ENCODE data around the gene MEX3B. TPM values are rescaled to one million over a fixed set of nuclear protein-coding genes. Genes with fewer than 3 reads are reported as not detected.

MEX3B gene
- under 1 TPM; 0.60 to 0.61 TPM for total RNA-seq
- polyA plus RNA-seq, result not detected

GRCh38 chr15:82045892-82046665 lies at the start of gene MEX3B:
Gene MEX3B, minus strand, starts transcription at chr15:82046018. Its CDS starts 313 bp downstream, at chr15:82045705.
- H3K27ac ChIP-seq (ENCODE audit: low read depth, low read length), result peak within 1 kb of the TSS; percentile 71
- peaks cover 15% of the 10 kb centered on the region for H3K4me1 ChIP-seq (ENCODE audit: insufficient read depth, low read length)
- Mint-ChIP-seq H3K9me3 (peaks cover 0 to 2% (median 0%) of the 10 kb centered on the region in 5 donors), H3K4me1 (peaks cover 5 to 25% (median 11%) of the 10 kb centered on the region in 3 donors), H3K27ac (peak within 1 kb of the TSS in 4 of 8 donors; percentile 17 to 91 (median 74)), H3K4me3 (peak within 1 kb of the TSS; percentile 83 to 94 (median 88)), H3K27me3 (peaks cover 23 to 28% of the 10 kb centered on the region in 2 donors), H3K36me3 (no peaks in the 10 kb centered on the region)
- no peaks in the 10 kb centered on the region for H3K36me3 ChIP-seq (ENCODE audit: insufficient read depth, low read length)
- ChIA-PET POLR2A (interaction anchor here (0.7 kb wide), 1 partner anchor 494 kb away, joined by 3 read pairs; the partner anchor contains the start of gene RPS17), CTCF (no interaction called here)
- H3K9me3 ChIP-seq (ENCODE audit: low read length), result no peaks in the 10 kb centered on the region
- H3K27me3 ChIP-seq (ENCODE audit: insufficient read depth, low read length, poor library complexity, severe bottlenecking), result no peaks in the 10 kb centered on the region
- peak within 1 kb of the TSS; percentile 85 for H3K4me3 ChIP-seq (ENCODE audit: low read length)
- DNase-seq, result peak; percentile 66 to 86 (median 72)

GRCh38 chr15:82093774-82094211 lies 48.0 kb upstream of the MEX3B start:
- Mint-ChIP-seq H3K4me3 (no peak overlapping the region), H3K27ac (no peak overlapping the region), H3K27me3 (peaks cover 6 to 12% of the 10 kb centered on the region in 2 donors), H3K4me1 (no peaks in the 10 kb centered on the region), H3K36me3 (no peaks in the 10 kb centered on the region), H3K9me3 (peaks cover 0 to 6% (median 3%) of the 10 kb centered on the region in 5 donors)
- Histone ChIP-seq H3K27ac (ENCODE audit: low read depth, low read length) (no peak overlapping the region), H3K9me3 (ENCODE audit: low read length) (no peaks in the 10 kb centered on the region), H3K27me3 (ENCODE audit: insufficient read depth, low read length, poor library complexity, severe bottlenecking) (no peaks in the 10 kb centered on the region), H3K4me3 (ENCODE audit: low read length) (no peak overlapping the region), H3K36me3 (ENCODE audit: insufficient read depth, low read length) (no peaks in the 10 kb centered on the region), H3K4me1 (ENCODE audit: insufficient read depth, low read length) (no peaks in the 10 kb centered on the region)
- CTCF ChIA-PET, result no interaction called here
- DNase-seq, result no peak
- POLR2A ChIA-PET, result no interaction called here

GRCh38 chr15:82093325-82093724 lies 47.5 kb upstream of the MEX3B start:
- Histone ChIP-seq H3K9me3 (ENCODE audit: low read length) (no peaks in the 10 kb centered on the region), H3K4me1 (ENCODE audit: insufficient read depth, low read length) (no peaks in the 10 kb centered on the region), H3K27ac (ENCODE audit: low read depth, low read length) (no peak overlapping the region), H3K27me3 (ENCODE audit: insufficient read depth, low read length, poor library complexity, severe bottlenecking) (no peaks in the 10 kb centered on the region), H3K4me3 (ENCODE audit: low read length) (no peak overlapping the region), H3K36me3 (ENCODE audit: insufficient read depth, low read length) (no peaks in the 10 kb centered on the region)
- Mint-ChIP-seq H3K4me1 (no peaks in the 10 kb centered on the region), H3K4me3 (no peak overlapping the region), H3K27ac (no peak overlapping the region), H3K9me3 (peaks cover 0 to 6% (median 3%) of the 10 kb centered on the region in 5 donors), H3K36me3 (no peaks in the 10 kb centered on the region), H3K27me3 (peaks cover 6 to 8% of the 10 kb centered on the region in 2 donors)
- no peak for DNase-seq
- POLR2A ChIA-PET, result no interaction called here
- CTCF ChIA-PET, result no interaction called here

- no peak overlapping the region for H3K27ac ChIP-seq (ENCODE audit: low read depth, low read length)
- no peak for DNase-seq
- no peak overlapping the region for H3K4me3 ChIP-seq (ENCODE audit: low read length)
- Mint-ChIP-seq H3K36me3 (no peaks in the 10 kb centered on the region), H3K4me3 (no peak overlapping the region), H3K27ac (no peak overlapping the region), H3K9me3 (peaks cover 0 to 6% (median 3%) of the 10 kb centered on the region in 5 donors), H3K4me1 (no peaks in the 10 kb centered on the region), H3K27me3 (peaks cover 6 to 10% of the 10 kb centered on the region in 2 donors)
- H3K27me3 ChIP-seq (ENCODE audit: insufficient read depth, low read length, poor library complexity, severe bottlenecking), result no peaks in the 10 kb centered on the region
- H3K36me3 ChIP-seq (ENCODE audit: insufficient read depth, low read length), result no peaks in the 10 kb centered on the region
- H3K4me1 ChIP-seq (ENCODE audit: insufficient read depth, low read length), result no peaks in the 10 kb centered on the region
- ChIA-PET CTCF (no interaction called here), POLR2A (no interaction called here)
- no peaks in the 10 kb centered on the region for H3K9me3 ChIP-seq (ENCODE audit: low read length)
Observed at GRCh38 chr15:82091636-82092140, 45.9 kb upstream of the MEX3B start.

- no peaks in the 10 kb centered on the region for H3K9me3 ChIP-seq (ENCODE audit: low read length)
- H3K9me3 Mint-ChIP-seq, result peaks cover 0 to 2% (median 0%) of the 10 kb centered on the region in 5 donors
- no peak overlapping the region for H3K27ac ChIP-seq (ENCODE audit: low read depth, low read length)
- H3K27me3 Mint-ChIP-seq, result peaks cover 17 to 41% of the 10 kb centered on the region in 2 donors
- no peaks in the 10 kb centered on the region for H3K4me1 ChIP-seq (ENCODE audit: insufficient read depth, low read length)
- H3K4me3 Mint-ChIP-seq, result no peak overlapping the region
- H3K4me3 ChIP-seq (ENCODE audit: low read length), result no peak overlapping the region
- H3K36me3 ChIP-seq (ENCODE audit: insufficient read depth, low read length), result no peaks in the 10 kb centered on the region
- H3K27ac Mint-ChIP-seq, result no peak overlapping the region
- no peak for DNase-seq
- no peaks in the 10 kb centered on the region for H3K4me1 Mint-ChIP-seq
- CTCF ChIA-PET, result no interaction called here
- H3K36me3 Mint-ChIP-seq, result no peaks in the 10 kb centered on the region
- POLR2A ChIA-PET, result no interaction called here
- no peaks in the 10 kb centered on the region for H3K27me3 ChIP-seq (ENCODE audit: insufficient read depth, low read length, poor library complexity, severe bottlenecking)
Observed at GRCh38 chr15:82086243-82086995, 40.6 kb upstream of the MEX3B start.

GRCh38 chr15:82081914-82082762 lies 36.3 kb upstream of the MEX3B start:
- Mint-ChIP-seq H3K27ac (no peak overlapping the region), H3K27me3 (peaks cover 17 to 68% of the 10 kb centered on the region in 2 donors), H3K36me3 (no peaks in the 10 kb centered on the region), H3K4me3 (no peak overlapping the region), H3K9me3 (no peaks in the 10 kb centered on the region), H3K4me1 (no peaks in the 10 kb centered on the region)
- no peak for DNase-seq
- POLR2A ChIA-PET, result no interaction called here
- Histone ChIP-seq H3K27me3 (ENCODE audit: insufficient read depth, low read length, poor library complexity, severe bottlenecking) (no peaks in the 10 kb centered on the region), H3K4me1 (ENCODE audit: insufficient read depth, low read length) (no peaks in the 10 kb centered on the region), H3K36me3 (ENCODE audit: insufficient read depth, low read length) (no peaks in the 10 kb centered on the region), H3K9me3 (ENCODE audit: low read length) (no peaks in the 10 kb centered on the region), H3K4me3 (ENCODE audit: low read length) (no peak overlapping the region), H3K27ac (ENCODE audit: low read depth, low read length) (no peak overlapping the region)
- CTCF ChIA-PET, result no interaction called here

GRCh38 chr15:82080774-82081173 lies 35.0 kb upstream of the MEX3B start:
- no peak overlapping the region for H3K27ac Mint-ChIP-seq
- Histone ChIP-seq H3K4me1 (ENCODE audit: insufficient read depth, low read length) (no peaks in the 10 kb centered on the region), H3K36me3 (ENCODE audit: insufficient read depth, low read length) (no peaks in the 10 kb centered on the region), H3K27ac (ENCODE audit: low read depth, low read length) (no peak overlapping the region), H3K4me3 (ENCODE audit: low read length) (no peak overlapping the region), H3K27me3 (ENCODE audit: insufficient read depth, low read length, poor library complexity, severe bottlenecking) (no peaks in the 10 kb centered on the region), H3K9me3 (ENCODE audit: low read length) (no peaks in the 10 kb centered on the region)
- ChIA-PET POLR2A (no interaction called here), CTCF (no interaction called here)
- DNase-seq, result no peak
- no peaks in the 10 kb centered on the region for H3K36me3 Mint-ChIP-seq
- H3K4me1 Mint-ChIP-seq, result no peaks in the 10 kb centered on the region
- no peaks in the 10 kb centered on the region for H3K9me3 Mint-ChIP-seq
- no peak overlapping the region for H3K4me3 Mint-ChIP-seq
- peaks cover 12 to 73% of the 10 kb centered on the region in 2 donors for H3K27me3 Mint-ChIP-seq

Data from CD8-positive, alpha-beta memory T cell (primary cell).